BLaER1 treated with 17β-estradiol and CSF1 and Interleukin-3, amounts not matched to agents 10 nM and 100 nM (cell line): ENCODE data around the gene PKD1.

Experiments used
- H3K27ac ChIP-seq, 11 experiments: shearing (Covaris generic); formaldehyde crosslinking; 2 replicates each; pipeline ENCODE4 v1.8.1; 2022
- H3K27me3 ChIP-seq, 11 experiments: shearing (Covaris generic); formaldehyde crosslinking; 2 replicates each; pipeline ENCODE4 v1.8.1; 2022
- H3K36me3 ChIP-seq, 11 experiments: shearing (Covaris generic); formaldehyde crosslinking; 2 replicates each; pipeline ENCODE4 v1.8.1; 2022
- H3K4me1 ChIP-seq, 10 experiments: shearing (Covaris generic); formaldehyde crosslinking; 2 replicates each; pipeline ENCODE4 v1.8.1; 2022
- H3K4me2 ChIP-seq, 11 experiments: shearing (Covaris generic); formaldehyde crosslinking; 2 replicates each; pipeline ENCODE4 v1.8.1; 2022
- H3K4me3 ChIP-seq, 10 experiments: shearing (Covaris generic); formaldehyde crosslinking; 2 replicates each; pipeline ENCODE4 v1.8.1; 2022
- H3K9ac ChIP-seq, 11 experiments: shearing (Covaris generic); formaldehyde crosslinking; 2 replicates each; pipeline ENCODE4 v1.8.1; 2022
- H3K9me3 ChIP-seq, 11 experiments: shearing (Covaris generic); formaldehyde crosslinking; replicated peaks in 1 of 11; 2 replicates each; pipeline ENCODE4 v1.8.1; 2022
- H4K20me1 ChIP-seq, 11 experiments: shearing (Covaris generic); formaldehyde crosslinking; 2 replicates each; pipeline ENCODE4 v1.8.1; 2022
- Cebpa-rat ChIP-seq, 11 experiments: shearing (Covaris generic); IDR thresholded peaks; 2 replicates each; pipeline ENCODE4 v1.8.1; 2022

PKD1 gene

DNA sequence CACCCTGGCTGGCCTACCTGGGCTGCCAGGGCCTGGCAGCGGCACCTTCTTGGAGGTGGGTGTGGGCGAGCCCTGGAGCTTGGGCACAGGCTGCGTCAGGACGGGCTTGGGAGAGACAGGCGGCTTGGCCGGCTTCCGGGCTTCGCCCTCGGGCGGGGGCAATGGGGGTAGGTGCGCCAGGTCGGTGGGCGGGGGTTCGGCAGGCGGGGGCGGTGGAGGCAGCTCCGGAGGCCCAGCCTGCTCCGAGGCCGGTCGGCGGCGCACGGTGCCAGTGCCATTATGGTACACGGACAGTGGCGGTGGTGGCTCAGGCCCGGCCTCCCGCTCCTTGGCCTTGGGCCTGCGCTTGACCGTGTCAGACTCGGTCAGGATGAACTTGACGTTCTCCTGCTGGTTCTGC lies 43.9 kb upstream of the PKD1 start:
- no peaks in the 10 kb centered on the region; a peak in 1 of 22 replicates for H3K27me3 ChIP-seq
- TF ChIP-seq Cebpa-rat (IDR thresholded peaks at IDR 0.05) = no peak
- H3K4me1 ChIP-seq = peaks cover 19 to 44% (median 34%) of the 10 kb centered on the region in 10 experiments; a peak in 19 of 20 replicates
- no peak overlapping the region for H3K9ac ChIP-seq
- no peak overlapping the region for H3K4me3 ChIP-seq
- peaks cover 0 to 14% (median 6%) of the 10 kb centered on the region in 11 experiments; a peak in 11 of 22 replicates for H3K9me3 ChIP-seq
- H4K20me1 ChIP-seq = peaks cover 0 to 92% (median 51%) of the 10 kb centered on the region in 11 experiments; a peak in 17 of 22 replicates
- no peak overlapping the region for H3K4me2 ChIP-seq
- peaks cover 38 to 46% (median 39%) of the 10 kb centered on the region in 11 experiments for H3K36me3 ChIP-seq
- H3K27ac ChIP-seq = no peak overlapping the region

DNA sequence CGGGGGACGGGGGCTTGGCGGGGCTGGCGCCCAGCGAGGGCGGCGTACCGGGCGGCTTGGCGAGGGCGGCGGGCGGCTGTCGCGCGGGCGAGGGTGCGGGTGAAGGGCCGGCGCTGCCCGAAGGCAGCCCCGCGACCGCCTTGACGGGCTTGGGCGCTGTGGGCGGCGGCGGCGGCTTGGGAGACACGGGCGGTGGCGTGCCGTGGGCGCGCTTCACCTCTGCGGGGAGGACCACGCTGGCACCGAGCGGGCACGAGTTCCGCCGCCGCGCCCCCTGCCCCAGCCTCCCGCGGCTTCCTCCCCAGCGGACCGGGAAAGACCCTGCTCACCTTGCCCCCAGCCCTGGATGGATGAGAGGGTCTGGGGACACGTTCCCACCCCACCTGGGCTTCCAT lies 43.4 kb upstream of the PKD1 start:
- H3K27me3 ChIP-seq = no peaks in the 10 kb centered on the region; a peak in 1 of 22 replicates
- no peak overlapping the region for H3K27ac ChIP-seq
- peaks cover 19 to 39% (median 30%) of the 10 kb centered on the region in 10 experiments; a peak in 19 of 20 replicates for H3K4me1 ChIP-seq
- no peak overlapping the region for H3K9ac ChIP-seq
- H4K20me1 ChIP-seq = peaks cover 0 to 92% (median 51%) of the 10 kb centered on the region in 11 experiments; a peak in 17 of 22 replicates
- peaks cover 0 to 14% (median 6%) of the 10 kb centered on the region in 11 experiments; a peak in 11 of 22 replicates for H3K9me3 ChIP-seq
- TF ChIP-seq Cebpa-rat (IDR thresholded peaks at IDR 0.05) = no peak
- no peak overlapping the region for H3K4me3 ChIP-seq
- H3K4me2 ChIP-seq = no peak overlapping the region
- peaks cover 43 to 50% (median 44%) of the 10 kb centered on the region in 11 experiments for H3K36me3 ChIP-seq

DNA sequence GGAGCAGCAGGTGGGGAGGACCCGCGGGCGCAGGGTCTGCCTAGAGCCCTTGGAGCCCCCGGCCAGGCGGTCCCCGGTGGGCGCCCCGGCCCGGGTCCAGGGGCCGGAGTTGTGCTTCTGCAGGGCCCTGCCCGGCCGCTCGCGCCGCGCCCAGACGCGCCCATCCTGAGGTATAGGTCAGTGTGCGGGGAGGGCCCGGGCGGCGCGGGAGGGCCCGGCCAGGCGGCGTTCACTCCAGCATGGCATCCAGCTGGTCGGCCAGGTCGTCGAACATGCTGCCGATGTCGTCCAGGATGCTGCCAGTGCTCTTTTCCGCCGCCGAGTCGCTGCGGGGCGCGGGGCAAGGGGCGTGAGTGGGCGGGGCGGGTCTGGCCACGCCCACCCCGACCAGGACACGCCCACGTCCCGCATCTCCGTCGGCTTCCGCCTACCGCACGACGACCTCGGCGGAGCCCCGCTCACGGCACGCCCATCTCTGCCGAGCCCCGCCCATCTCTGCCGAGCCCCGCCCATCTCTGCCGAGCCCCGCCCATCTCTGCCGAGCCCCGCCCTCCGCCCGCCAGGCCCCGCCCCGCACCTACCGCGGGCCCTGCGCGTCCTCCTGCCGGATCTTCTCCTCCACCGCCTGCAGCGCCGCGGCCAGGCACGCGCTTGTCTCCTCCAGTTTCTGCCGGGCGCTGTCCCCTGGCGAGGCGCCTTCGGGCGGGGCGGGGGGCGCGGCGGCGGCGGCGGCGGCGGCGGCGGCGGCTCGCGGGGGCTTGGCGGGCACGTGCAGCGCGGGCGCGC lies 42.8 kb upstream of the PKD1 start:
- H3K36me3 ChIP-seq = peaks cover 48 to 55% (median 48%) of the 10 kb centered on the region in 11 experiments
- no peak overlapping the region for H3K4me3 ChIP-seq
- TF ChIP-seq Cebpa-rat (IDR thresholded peaks at IDR 0.05) = no peak
- no peak overlapping the region for H3K4me2 ChIP-seq
- H3K27me3 ChIP-seq = no peaks in the 10 kb centered on the region; a peak in 1 of 22 replicates
- peaks cover 14 to 33% (median 24%) of the 10 kb centered on the region in 10 experiments; a peak in 19 of 20 replicates for H3K4me1 ChIP-seq
- H3K9me3 ChIP-seq = peaks cover 0 to 14% (median 6%) of the 10 kb centered on the region in 11 experiments; a peak in 11 of 22 replicates
- H4K20me1 ChIP-seq = peaks cover 0 to 89% (median 47%) of the 10 kb centered on the region in 11 experiments; a peak in 17 of 22 replicates
- no peak overlapping the region for H3K27ac ChIP-seq
- no peak overlapping the region for H3K9ac ChIP-seq

DNA sequence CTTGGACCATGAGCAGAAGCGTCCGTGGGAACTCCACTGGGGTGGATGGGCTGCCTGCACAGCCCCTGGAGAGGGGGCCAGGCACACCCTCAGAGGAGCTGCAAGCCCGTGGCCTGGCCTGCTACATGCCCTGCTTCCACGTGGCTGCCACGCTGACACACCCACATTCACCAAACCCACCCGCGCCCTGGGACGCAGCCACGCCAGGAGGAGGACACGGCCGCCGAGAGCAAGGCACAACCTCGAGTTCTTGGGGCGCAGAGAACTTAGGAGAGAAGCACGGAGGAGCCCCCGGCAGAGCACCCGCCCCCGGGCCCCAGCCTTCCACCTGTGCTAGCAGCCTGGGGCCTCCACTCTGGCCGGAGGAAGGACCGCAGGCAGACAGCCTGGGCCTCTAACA lies 41.9 kb upstream of the PKD1 start:
- no peak overlapping the region for H3K9ac ChIP-seq
- H3K4me1 ChIP-seq = peaks cover 6 to 24% (median 14%) of the 10 kb centered on the region in 10 experiments; a peak in 17 of 20 replicates
- H4K20me1 ChIP-seq = peaks cover 0 to 88% (median 38%) of the 10 kb centered on the region in 11 experiments; a peak in 16 of 22 replicates
- no peak overlapping the region for H3K4me2 ChIP-seq
- peaks cover 0 to 14% (median 6%) of the 10 kb centered on the region in 11 experiments; a peak in 11 of 22 replicates for H3K9me3 ChIP-seq
- no peak overlapping the region for H3K4me3 ChIP-seq
- no peaks in the 10 kb centered on the region for H3K27me3 ChIP-seq
- H3K36me3 ChIP-seq = peaks cover 56 to 65% (median 58%) of the 10 kb centered on the region in 11 experiments
- TF ChIP-seq Cebpa-rat (IDR thresholded peaks at IDR 0.05) = no peak
- no peak overlapping the region for H3K27ac ChIP-seq

DNA sequence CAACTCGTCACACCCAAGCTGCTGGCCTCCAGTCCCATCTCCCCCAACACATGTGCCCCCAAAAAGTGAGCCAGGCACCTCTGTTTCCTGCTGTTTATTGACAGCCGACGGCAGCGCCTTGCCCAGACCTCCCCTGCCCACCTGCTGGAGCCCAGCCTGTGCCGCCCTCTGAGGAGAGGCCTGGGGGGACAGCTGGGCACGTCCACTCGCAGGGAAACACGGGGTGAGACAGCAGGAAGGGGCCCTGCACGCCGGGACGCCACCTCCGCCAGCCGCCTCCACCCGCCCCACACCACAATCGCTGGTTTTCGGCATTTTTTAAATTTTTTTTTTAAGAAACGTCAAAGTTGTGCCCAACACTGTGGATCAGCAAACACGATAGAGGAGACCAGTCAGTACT lies 41.4 kb upstream of the PKD1 start:
- H3K9ac ChIP-seq = no peak overlapping the region
- H4K20me1 ChIP-seq = peaks cover 0 to 85% (median 33%) of the 10 kb centered on the region in 11 experiments; a peak in 16 of 22 replicates
- H3K27ac ChIP-seq = no peak overlapping the region
- no peak for TF ChIP-seq Cebpa-rat (IDR thresholded peaks at IDR 0.05)
- H3K4me3 ChIP-seq = no peak overlapping the region
- peaks cover 58 to 67% (median 60%) of the 10 kb centered on the region in 11 experiments for H3K36me3 ChIP-seq
- H3K9me3 ChIP-seq = peaks cover 0 to 14% (median 6%) of the 10 kb centered on the region in 11 experiments; a peak in 11 of 22 replicates
- H3K27me3 ChIP-seq = no peaks in the 10 kb centered on the region
- H3K4me2 ChIP-seq = no peak overlapping the region
- H3K4me1 ChIP-seq = peaks cover 2 to 19% (median 9%) of the 10 kb centered on the region in 10 experiments; a peak in 16 of 20 replicates

DNA sequence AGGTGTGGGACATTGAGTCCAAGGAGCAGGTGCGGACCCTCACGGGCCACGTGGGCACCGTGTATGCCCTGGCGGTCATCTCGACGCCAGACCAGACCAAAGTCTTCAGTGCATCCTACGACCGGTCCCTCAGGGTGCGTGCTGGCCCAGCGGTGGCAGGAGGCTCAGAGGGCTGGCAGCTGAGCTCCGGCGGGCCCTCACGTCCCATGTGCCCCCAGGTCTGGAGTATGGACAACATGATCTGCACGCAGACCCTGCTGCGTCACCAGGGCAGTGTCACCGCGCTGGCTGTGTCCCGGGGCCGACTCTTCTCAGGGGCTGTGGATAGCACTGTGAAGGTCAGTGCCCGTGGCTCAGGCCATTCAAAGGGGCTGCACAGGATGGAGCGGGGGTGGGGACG lies 40.3 kb upstream of the PKD1 start:
- no peak for TF ChIP-seq Cebpa-rat (IDR thresholded peaks at IDR 0.05)
- peaks cover 68 to 78% (median 70%) of the 10 kb centered on the region in 11 experiments for H3K36me3 ChIP-seq

DNA sequence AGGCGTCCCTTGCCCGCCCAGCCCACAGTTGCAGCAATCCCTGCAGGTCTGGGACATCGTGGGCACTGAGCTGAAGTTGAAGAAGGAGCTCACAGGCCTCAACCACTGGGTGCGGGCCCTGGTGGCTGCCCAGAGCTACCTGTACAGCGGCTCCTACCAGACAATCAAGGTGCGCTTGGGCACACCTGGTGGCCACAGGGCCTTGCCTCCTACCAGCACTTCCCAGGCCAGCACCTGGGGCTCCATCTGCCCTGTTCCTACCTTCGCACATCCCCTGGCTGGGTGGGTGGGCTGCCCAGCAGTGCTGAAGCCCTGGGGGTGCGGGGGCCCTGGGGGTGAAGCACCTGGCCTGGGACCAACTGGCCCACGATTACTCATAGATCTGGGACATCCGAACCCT lies 39.8 kb upstream of the PKD1 start:
- Histone ChIP-seq H3K4me3 (no peak overlapping the region), H4K20me1 (peaks cover 0 to 86% (median 30%) of the 10 kb centered on the region in 11 experiments; a peak in 15 of 22 replicates), H3K4me2 (no peak overlapping the region), H3K36me3 (peaks cover 68 to 80% (median 71%) of the 10 kb centered on the region in 11 experiments), H3K27ac (no peak overlapping the region), H3K4me1 (peaks cover 10 to 18% (median 14%) of the 10 kb centered on the region in 10 experiments), H3K27me3 (no peaks in the 10 kb centered on the region), H3K9ac (no peak overlapping the region), H3K9me3 (peaks cover 0 to 14% (median 6%) of the 10 kb centered on the region in 11 experiments; a peak in 11 of 22 replicates)
- TF ChIP-seq Cebpa-rat (IDR thresholded peaks at IDR 0.05) = no peak

More for the DNA sequence above, 40.3 kb upstream of the PKD1 start:
- Histone ChIP-seq H3K4me2 (no peak overlapping the region), H3K4me3 (no peak overlapping the region), H4K20me1 (peaks cover 0 to 86% (median 32%) of the 10 kb centered on the region in 11 experiments; a peak in 15 of 22 replicates), H3K4me1 (peaks cover 4 to 18% (median 10%) of the 10 kb centered on the region in 10 experiments), H3K27ac (no peak overlapping the region), H3K27me3 (no peaks in the 10 kb centered on the region), H3K9me3 (peaks cover 0 to 14% (median 6%) of the 10 kb centered on the region in 11 experiments; a peak in 11 of 22 replicates), H3K9ac (no peak overlapping the region)

DNA sequence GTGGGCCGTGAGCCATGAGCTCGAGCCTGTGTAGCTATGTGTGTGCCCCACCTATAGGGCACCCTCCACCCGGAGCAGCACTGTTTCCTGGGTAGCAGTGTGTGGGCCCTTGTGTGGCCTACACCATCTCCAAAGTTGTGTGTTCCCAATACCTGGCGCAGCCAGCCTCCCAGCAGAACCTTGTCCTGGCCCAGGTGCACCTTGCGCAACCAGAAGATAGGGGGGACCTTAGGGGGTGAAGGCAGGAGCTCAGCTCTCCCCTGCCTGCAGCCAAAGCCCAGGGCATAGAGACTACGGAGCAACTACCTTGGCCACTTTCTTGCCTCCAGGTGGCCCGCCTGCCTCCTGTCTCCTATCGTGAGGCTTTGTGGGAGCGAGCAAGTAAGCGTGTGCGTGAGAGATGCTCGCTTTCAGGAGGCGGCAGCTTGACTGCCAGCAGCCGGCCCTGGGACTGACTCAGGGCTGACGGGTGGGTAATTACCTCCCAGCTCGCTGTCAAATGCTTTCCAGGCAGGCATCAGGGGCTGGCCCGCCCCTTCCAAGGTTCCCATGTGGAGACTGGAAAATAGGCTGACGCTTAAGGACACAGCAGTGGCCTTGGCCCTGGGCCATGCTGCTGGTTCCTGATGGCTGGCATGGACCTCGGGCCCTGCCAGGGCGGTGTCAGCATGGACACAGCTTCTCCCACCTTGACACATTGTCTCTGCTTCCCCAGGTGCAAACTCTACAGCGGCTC lies 38.9 kb upstream of the PKD1 start:
- TF ChIP-seq Cebpa-rat (IDR thresholded peaks at IDR 0.05) = no peak
- H3K27ac ChIP-seq = no peak overlapping the region
- H3K4me2 ChIP-seq = no peak overlapping the region
- peaks cover 0 to 86% (median 29%) of the 10 kb centered on the region in 11 experiments; a peak in 16 of 22 replicates for H4K20me1 ChIP-seq
- H3K36me3 ChIP-seq = peaks cover 68 to 78% (median 71%) of the 10 kb centered on the region in 11 experiments
- H3K27me3 ChIP-seq = no peaks in the 10 kb centered on the region
- no peak overlapping the region for H3K4me3 ChIP-seq
- peaks cover 0 to 14% (median 6%) of the 10 kb centered on the region in 11 experiments; a peak in 11 of 22 replicates for H3K9me3 ChIP-seq
- peaks cover 19 to 25% (median 23%) of the 10 kb centered on the region in 10 experiments for H3K4me1 ChIP-seq
- H3K9ac ChIP-seq = no peak overlapping the region
